Lung (tissue), 12 donors: ENCODE data around the gene SYT1. TPM values are rescaled to one million over a fixed set of nuclear protein-coding genes. Genes with fewer than 3 reads are reported as not detected.

Source experiments
- ATAC-seq: fragments of 200-7000 bp; cut with Tn5 transposase; one replicate; pipeline ENCODE4 v1.9.1; 2020; ENCODE audit warnings: moderate number of reproducible peaks; ENCODE audit not compliant: insufficient read depth, low FRiP score
- DNase-seq, 3 donors: peaks; one replicate each; pipeline ENCODE4 v3.0.0-alpha.2; 2013 to 2017
- H3K27ac ChIP-seq, 2 donors: one replicate each; pipeline ENCODE4 v1.5.1; 2013; ENCODE audit warnings: mild to moderate bottlenecking in 2 of 2, moderate library complexity in 2 of 2, control low read depth in 1 of 2, inconsistent platforms in 1 of 2, low read depth in 1 of 2, low read length in 1 of 2
- H3K27me3 ChIP-seq, 3 donors: one replicate each; pipeline ENCODE4 v1.5.1; 2013; ENCODE audit warnings: low read length in 2 of 3; ENCODE audit not compliant: control insufficient read depth in 3 of 3, insufficient read depth in 3 of 3
- H3K36me3 ChIP-seq, 4 donors: one replicate each; pipeline ENCODE4 v1.5.1; 2013; ENCODE audit warnings: low read length in 4 of 4, mild to moderate bottlenecking in 1 of 4, moderate library complexity in 1 of 4; ENCODE audit not compliant: control insufficient read depth in 4 of 4, insufficient read depth in 4 of 4
- H3K4me1 ChIP-seq, 5 donors: one replicate each; pipeline ENCODE4 v1.5.1; 2013; ENCODE audit warnings: low read length in 5 of 5, mild to moderate bottlenecking in 2 of 5, moderate library complexity in 1 of 5; ENCODE audit not compliant: control insufficient read depth in 5 of 5, insufficient read depth in 5 of 5
- H3K4me3 ChIP-seq: one replicate; pipeline ENCODE4 v1.5.1; 2013; ENCODE audit warnings: mild to moderate bottlenecking, control low read depth, moderate library complexity
- H3K9ac ChIP-seq, 2 donors: one replicate each; pipeline ENCODE4 v1.5.1; 2013; ENCODE audit warnings: low read length in 2 of 2, control low read depth in 1 of 2; ENCODE audit not compliant: insufficient read depth in 1 of 2
- H3K9me3 ChIP-seq, 4 donors: one replicate each; pipeline ENCODE4 v1.5.1; 2013; ENCODE audit warnings: low read length in 3 of 4, mild to moderate bottlenecking in 1 of 4, moderate library complexity in 1 of 4; ENCODE audit not compliant: control insufficient read depth in 4 of 4, insufficient read depth in 3 of 4
- WGBS, 2 donors: extraction: QIAGEN DNeasy Blood & Tissue Kit; methylation state at CpG; one replicate each; pipeline ENCODE4 v1.1.7; 2013; 5-methylcytosine and 5-hydroxymethylcytosine counted together
- polyA plus RNA-seq, 2 donors: library from polyadenylated mRNA; stranded (reverse); fragments of 200-250 nt; gene quantifications; one replicate each; pipeline ENCODE4 v1.2.1, GENCODE V29; 2013
- total RNA-seq, 2 donors: library from RNA; depleted of rRNA in 1 of 2; stranded (reverse); fragments of >200 nt in 1 of 2; gene quantifications; one replicate each; pipeline ENCODE4 v1.2.1, GENCODE V29; 2014 to 2021
- TF ChIP-seq, protein P1 (sequence below): IDR thresholded peaks from 2 replicates; pipeline ENCODE4 v1.5.1; 2012; ENCODE audit warnings: mild to moderate bottlenecking; ENCODE audit errors: control extremely low read depth, extremely low read depth
- donor health status: control.
- donor health status: control.
- donor health status: Bipolar disorder and iron deficiency.
- donor health status: healthy.
- donor health status: DM: yes; HTN: yes; CAD: no.

Gene SYT1
- total and polyA plus RNA-seq, 4 donors = 0.05 to 3.2 (median 0.46) TPM

DNA sequence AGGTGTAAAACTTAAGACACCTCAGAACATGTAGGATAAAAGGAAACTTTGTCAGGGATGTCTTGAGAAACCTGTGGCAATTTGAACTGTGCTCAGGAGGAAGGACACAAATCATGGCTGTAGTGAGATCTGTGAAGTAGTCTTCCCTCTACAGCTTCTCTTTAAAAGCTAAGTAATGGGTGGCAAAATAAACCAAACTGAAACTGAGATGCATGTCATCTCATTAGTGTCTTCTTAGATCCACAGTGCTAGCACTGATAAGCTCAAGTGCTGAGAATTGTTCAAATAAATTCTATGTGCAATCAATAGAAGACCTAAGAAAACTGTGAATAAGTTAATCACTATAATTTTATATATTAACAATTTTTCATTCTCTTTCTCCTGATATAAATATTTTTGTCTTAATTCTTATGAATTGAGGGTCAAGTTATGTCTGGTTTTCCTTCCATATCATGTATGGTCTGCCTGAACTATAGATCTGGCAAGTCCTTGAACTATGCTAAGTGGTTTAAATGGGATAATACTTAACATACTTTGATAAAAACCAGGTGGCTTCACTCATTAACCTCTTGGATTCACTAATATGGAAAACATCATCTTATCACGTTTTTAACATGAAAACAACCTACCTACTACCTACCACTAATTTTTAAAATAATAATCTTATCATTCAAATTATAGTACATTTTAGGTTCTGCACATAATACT lies 27.2 kb downstream of the SYT1 start:
- no peaks in the 10 kb centered on the region for H3K27me3 ChIP-seq

DNA sequence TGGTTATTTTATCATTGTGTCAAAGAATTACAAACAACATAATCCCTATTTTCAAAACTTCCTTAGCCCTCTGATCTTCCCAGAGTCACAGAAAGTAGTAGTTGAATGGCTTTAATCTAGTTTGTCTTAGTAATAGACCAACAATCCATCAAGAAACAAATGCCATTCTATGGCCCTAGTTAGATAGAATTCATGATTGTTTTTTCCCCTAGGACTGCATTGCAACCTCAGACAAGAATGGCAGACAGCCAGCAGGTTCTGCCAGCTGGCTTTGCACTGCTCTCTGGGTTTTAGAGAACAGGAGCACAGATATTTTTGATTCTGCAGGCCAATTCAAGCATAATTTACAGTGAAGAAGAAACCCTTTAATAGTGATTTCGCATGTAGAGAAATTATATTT lies 33.8 kb downstream of the SYT1 start:
- WGBS, 2 donors = 89 to 92% methylated on average over 1 of the region's 1 CpG
- H3K9ac ChIP-seq = no peak overlapping the region
- no peak overlapping the region for H3K27ac ChIP-seq
- DNase-seq (peak; percentile 37 to 67 (median 52)), ATAC-seq (no peak)
- H3K27me3 ChIP-seq = no peaks in the 10 kb centered on the region
- H3K36me3 ChIP-seq = no peaks in the 10 kb centered on the region
- TF ChIP-seq, protein P1, sequence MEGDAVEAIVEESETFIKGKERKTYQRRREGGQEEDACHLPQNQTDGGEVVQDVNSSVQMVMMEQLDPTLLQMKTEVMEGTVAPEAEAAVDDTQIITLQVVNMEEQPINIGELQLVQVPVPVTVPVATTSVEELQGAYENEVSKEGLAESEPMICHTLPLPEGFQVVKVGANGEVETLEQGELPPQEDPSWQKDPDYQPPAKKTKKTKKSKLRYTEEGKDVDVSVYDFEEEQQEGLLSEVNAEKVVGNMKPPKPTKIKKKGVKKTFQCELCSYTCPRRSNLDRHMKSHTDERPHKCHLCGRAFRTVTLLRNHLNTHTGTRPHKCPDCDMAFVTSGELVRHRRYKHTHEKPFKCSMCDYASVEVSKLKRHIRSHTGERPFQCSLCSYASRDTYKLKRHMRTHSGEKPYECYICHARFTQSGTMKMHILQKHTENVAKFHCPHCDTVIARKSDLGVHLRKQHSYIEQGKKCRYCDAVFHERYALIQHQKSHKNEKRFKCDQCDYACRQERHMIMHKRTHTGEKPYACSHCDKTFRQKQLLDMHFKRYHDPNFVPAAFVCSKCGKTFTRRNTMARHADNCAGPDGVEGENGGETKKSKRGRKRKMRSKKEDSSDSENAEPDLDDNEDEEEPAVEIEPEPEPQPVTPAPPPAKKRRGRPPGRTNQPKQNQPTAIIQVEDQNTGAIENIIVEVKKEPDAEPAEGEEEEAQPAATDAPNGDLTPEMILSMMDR = no peak
- H3K4me1 ChIP-seq = no peaks in the 10 kb centered on the region
- H3K9me3 ChIP-seq = no peaks in the 10 kb centered on the region
- no peak overlapping the region for H3K4me3 ChIP-seq

More for the DNA sequence above, 27.2 kb downstream of the SYT1 start:
- TF ChIP-seq, protein P1 = no peak
- Histone ChIP-seq H3K4me3 (no peak overlapping the region), H3K27ac (no peak overlapping the region), H3K9ac (no peak overlapping the region), H3K4me1 (no peaks in the 10 kb centered on the region), H3K36me3 (no peaks in the 10 kb centered on the region), H3K9me3 (no peaks in the 10 kb centered on the region)
- DNase-seq (no peak), ATAC-seq (no peak)
- 53 to 57% methylated on average over 1 of the region's 1 CpG for WGBS, 2 donors

DNA sequence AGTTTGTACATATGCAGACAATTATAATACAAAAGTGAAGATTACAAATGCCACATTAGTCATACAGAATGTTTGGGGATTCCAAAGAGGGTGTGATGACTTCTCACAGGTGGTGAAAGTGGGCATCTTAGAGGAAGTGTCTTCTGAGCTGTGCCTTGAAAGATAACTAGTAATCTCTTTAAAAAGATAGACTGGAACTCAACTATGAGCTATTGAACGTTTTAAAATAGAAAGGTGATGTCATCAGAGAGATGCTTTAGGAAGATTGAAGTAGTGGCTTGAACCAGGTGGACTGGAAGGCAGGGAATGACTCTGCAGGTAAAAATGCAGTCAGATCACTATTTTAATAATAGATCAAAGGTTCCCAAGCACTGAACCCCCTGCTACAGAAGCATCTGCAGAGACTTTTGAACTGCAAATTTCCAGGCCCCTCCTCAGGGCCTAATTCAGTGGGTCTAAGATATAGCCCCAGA lies 50.3 kb downstream of the SYT1 start:
- H3K27ac ChIP-seq = no peak overlapping the region
- no peaks in the 10 kb centered on the region for H3K36me3 ChIP-seq
- WGBS, 2 donors = 19 to 23% methylated on average over 1 of the region's 1 CpG
- no peak overlapping the region for H3K9ac ChIP-seq
- no peaks in the 10 kb centered on the region for H3K4me1 ChIP-seq
- no peaks in the 10 kb centered on the region for H3K27me3 ChIP-seq
- H3K4me3 ChIP-seq = no peak overlapping the region
- H3K9me3 ChIP-seq = no peaks in the 10 kb centered on the region
- ATAC-seq = no peak
- TF ChIP-seq, protein P1 = no peak
- no peak for DNase-seq
